HG02870 (cell line): ENCODE results near the gene PEMT.

Experiments
- ATAC-seq: cut with Tn5 transposase; IDR thresholded peaks from one replicate; pipeline ENCODE4 v1.9.1; 2021; ENCODE audit warnings: mild to moderate bottlenecking, moderate library complexity; ENCODE audit not compliant: unreplicated experiment

The PEMT gene

GRCh38 chr17:17462048-17462824 is 129.3 kb downstream of the PEMT start:
- ATAC-seq = no peak

- no peak for ATAC-seq
Measured at GRCh38 chr17:17460038-17460437, 131.5 kb downstream of the PEMT start.

- no peak for ATAC-seq
Measured at GRCh38 chr17:17457680-17458079, 133.8 kb downstream of the PEMT start.

- ATAC-seq = no peak
Measured at GRCh38 chr17:17456251-17456650, 135.3 kb downstream of the PEMT start.
